CD14-positive monocyte (primary cell): ENCODE results near the gene CDYL2. TPM values are rescaled to one million over a fixed set of nuclear protein-coding genes. Genes with fewer than 3 reads are reported as not detected.

Experiments used
- DNase-seq, 3 donors: peaks; one replicate each; pipeline ENCODE4 v3.0.0-alpha.2; 2011 to 2022
- H2AFZ ChIP-seq: 2 replicates; pipeline ENCODE4 v1.6.0; 2012; ENCODE audit warnings: mild to moderate bottlenecking, low read depth, low read length, inconsistent platforms; ENCODE audit not compliant: insufficient read depth, poor library complexity, severe bottlenecking
- H3K27ac ChIP-seq, 2 donors: 1 replicate in 1 of 2; 2 replicates in 1 of 2; pipeline ENCODE4 v1.5.1; 2012 to 2013; ENCODE audit warnings: low read length in 2 of 2, control low read depth in 1 of 2, inconsistent platforms in 1 of 2, low read depth in 1 of 2, mild to moderate bottlenecking in 1 of 2
- H3K27me3 ChIP-seq, 2 donors: one replicate each; pipeline versions ENCODE4 v1.6.0 to v1.6.1; 2011 to 2013; ENCODE audit warnings: low read length in 2 of 2; ENCODE audit not compliant: control insufficient read depth in 2 of 2, insufficient read depth in 2 of 2
- H3K36me3 ChIP-seq, 2 donors: replicated peaks in 1 of 2; 1 replicate in 1 of 2; 2 replicates in 1 of 2; pipeline versions ENCODE4 v1.5.1 to v1.6.1; 2012 to 2013; ENCODE audit warnings: low read length in 2 of 2, control low read depth in 1 of 2, inconsistent platforms in 1 of 2, mild to moderate bottlenecking in 1 of 2; ENCODE audit not compliant: insufficient read depth in 2 of 2, control insufficient read depth in 1 of 2
- H3K4me1 ChIP-seq, 2 donors: 1 replicate in 1 of 2; 2 replicates in 1 of 2; pipeline versions ENCODE4 v1.5.1 to v1.6.1; 2012 to 2013; ENCODE audit warnings: low read length in 2 of 2, control low read depth in 1 of 2, inconsistent platforms in 1 of 2, mild to moderate bottlenecking in 1 of 2, moderate library complexity in 1 of 2; ENCODE audit not compliant: insufficient read depth in 2 of 2, control insufficient read depth in 1 of 2
- H3K4me2 ChIP-seq: replicated peaks from 2 replicates; pipeline ENCODE3; 2012; ENCODE audit warnings: low read length, moderate library complexity, mild to moderate bottlenecking; ENCODE audit not compliant: poor library complexity, severe bottlenecking; ENCODE audit errors: extremely low read depth
- H3K4me3 ChIP-seq, 3 experiments: fragments of 200-600 bp in 1 of 3; sonication (generic) in 1 of 3; replicated peaks in 1 of 3; 1 replicate in 2 of 3; 2 replicates in 1 of 3; pipeline ENCODE4 v1.5.1; 2011 to 2013; ENCODE audit warnings: low read length in 3 of 3, mild to moderate bottlenecking in 3 of 3, control low read depth in 2 of 3, low read depth in 2 of 3, inconsistent platforms in 1 of 3, moderate library complexity in 1 of 3
- H3K79me2 ChIP-seq: 2 replicates; pipeline ENCODE4 v1.6.0; 2012; ENCODE audit warnings: mild to moderate bottlenecking, control low read depth, inconsistent platforms, low read length, moderate library complexity; ENCODE audit not compliant: insufficient read depth
- H3K9ac ChIP-seq: 2 replicates; pipeline ENCODE4 v1.6.0; 2017; ENCODE audit warnings: low read length, mild to moderate bottlenecking; ENCODE audit not compliant: insufficient read depth, poor library complexity, severe bottlenecking
- H3K9me3 ChIP-seq, 2 donors: replicated peaks in 1 of 2; 1 replicate in 1 of 2; 2 replicates in 1 of 2; pipeline versions ENCODE4 v1.5.1 to v1.6.1; 2012 to 2013; ENCODE audit warnings: low read length in 2 of 2, control low read depth in 1 of 2; ENCODE audit not compliant: control insufficient read depth in 1 of 2, insufficient read depth in 1 of 2
- H4K20me1 ChIP-seq: 2 replicates; pipeline ENCODE4 v1.6.0; 2012; ENCODE audit warnings: mild to moderate bottlenecking, low read length, control low read depth, moderate library complexity; ENCODE audit not compliant: insufficient read depth
- H3K27ac Mint-ChIP-seq, 7 donors: one replicate each; pipeline ENCODE4 v1.8.0; 2020; ENCODE audit warnings: mild to moderate bottlenecking in 7 of 7, mixed read lengths in 7 of 7, moderate library complexity in 6 of 7, inconsistent platforms in 2 of 7
- H3K27me3 Mint-ChIP-seq, 3 donors: one replicate each; pipeline ENCODE4 v1.8.0; 2021 to 2022; ENCODE audit warnings: low read depth in 3 of 3, mild to moderate bottlenecking in 3 of 3, mixed read lengths in 3 of 3, moderate library complexity in 3 of 3, inconsistent platforms in 1 of 3
- H3K36me3 Mint-ChIP-seq, 2 donors: one replicate each; pipeline ENCODE4 v1.8.0; 2020; ENCODE audit warnings: mixed read lengths in 2 of 2, inconsistent platforms in 1 of 2, mild to moderate bottlenecking in 1 of 2
- H3K4me1 Mint-ChIP-seq: one replicate; pipeline ENCODE4 v1.8.0; 2020; ENCODE audit warnings: mild to moderate bottlenecking, mixed read lengths
- H3K4me3 Mint-ChIP-seq, 2 donors: one replicate each; pipeline ENCODE4 v1.8.0; 2020; ENCODE audit warnings: mild to moderate bottlenecking in 2 of 2, mixed read lengths in 2 of 2, moderate library complexity in 1 of 2
- H3K9me3 Mint-ChIP-seq, 7 donors: one replicate each; pipeline ENCODE4 v1.8.0; 2020 to 2022; ENCODE audit warnings: mixed read lengths in 7 of 7, mild to moderate bottlenecking in 6 of 7, moderate library complexity in 6 of 7, inconsistent platforms in 2 of 7
- CTCF ChIP-seq: fragments of 200-600 bp; IDR thresholded peaks from one replicate; pipeline ENCODE4 v1.8.0; 2022; ENCODE audit warnings: antibody characterized with exemption, mild to moderate bottlenecking
- WGBS: methylation state at CpG from one replicate; pipeline ENCODE4 v1.1.5; 2013; ENCODE audit warnings: missing lambda C conversion rate; ENCODE audit not compliant: insufficient coverage; 5-methylcytosine and 5-hydroxymethylcytosine counted together
- intact Hi-C, 2 donors: fragments of 100-400 bp; cut with micrococcal nuclease; formaldehyde crosslinking; loops; one replicate each; pipeline versions ENCODE4 v1.15.0 to v1.15.1; 2023
- polyA plus RNA-seq, 3 donors: library from polyadenylated mRNA; depleted of rRNA in 1 of 3; unstranded in 2 of 3; stranded (reverse) in 1 of 3; fragments of 300-500 nt in 2 of 3; fragments of >200 nt in 1 of 3; fragmentation: Illumina TruSeq in 2 of 3; gene quantifications; 1 replicate in 2 of 3; 2 replicates in 1 of 3; pipeline ENCODE4 v1.2.3, GENCODE V29; 2012 to 2021

Gene CDYL2
- polyA plus RNA-seq, 3 donors: 0.42 to 2.6 (median 0.93) TPM

DNA sequence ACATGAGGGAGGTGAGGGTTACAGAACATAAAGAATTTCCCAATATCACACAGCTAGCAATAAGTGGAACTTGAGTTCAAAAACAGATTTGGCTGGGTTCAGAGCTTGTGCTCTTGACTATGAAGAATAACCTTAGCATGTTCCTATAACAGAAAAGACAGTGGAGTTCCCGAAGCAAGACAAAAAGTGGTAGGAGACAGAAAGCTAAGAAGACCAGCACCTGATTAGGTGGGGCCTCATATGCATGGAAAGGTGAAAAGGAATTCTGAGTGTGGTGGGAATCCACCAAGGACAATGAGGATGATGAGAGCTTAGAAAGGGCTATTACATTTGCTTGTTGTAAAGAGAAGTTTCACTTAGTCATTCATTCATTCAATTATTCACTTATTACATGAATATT, 26.6 kb upstream of the CDYL2 start:
- Mint-ChIP-seq H3K27ac (no peak overlapping the region), H3K4me1 (no peaks in the 10 kb centered on the region), H3K27me3 (peaks cover 0 to 6% (median 2%) of the 10 kb centered on the region in 3 donors), H3K9me3 (peaks cover 0 to 3% (median 0%) of the 10 kb centered on the region in 7 donors), H3K36me3 (no peaks in the 10 kb centered on the region), H3K4me3 (no peak overlapping the region)
- Histone ChIP-seq H3K36me3 (no peaks in the 10 kb centered on the region), H2AFZ (no peak overlapping the region), H3K27me3 (no peaks in the 10 kb centered on the region), H3K27ac (no peak overlapping the region), H4K20me1 (no peaks in the 10 kb centered on the region), H3K9ac (no peak overlapping the region), H3K4me3 (no peak overlapping the region), H3K9me3 (no peaks in the 10 kb centered on the region), H3K4me1 (no peaks in the 10 kb centered on the region), H3K4me2 (no peak overlapping the region), H3K79me2 (no peaks in the 10 kb centered on the region)
- TF ChIP-seq CTCF: no peak
- WGBS: 78% methylated on average over 1 of the region's 1 CpG
- intact Hi-C loops: no loop called here
- DNase-seq: no peak

- H4K20me1 ChIP-seq: no peaks in the 10 kb centered on the region
- no peak for TF ChIP-seq CTCF
- H3K9me3 Mint-ChIP-seq: peaks cover 0 to 1% (median 0%) of the 10 kb centered on the region in 7 donors
- H3K4me3 Mint-ChIP-seq: no peak overlapping the region
- no peak for DNase-seq
- intact Hi-C loops: loop anchor here in 1 of 2 donors (5.0 to 10.0 kb wide), 2 partner anchors 164 to 301 kb away; no protein-coding TSS in a partner anchor
- peaks cover 0 to 4% (median 2%) of the 10 kb centered on the region in 3 donors for H3K27me3 Mint-ChIP-seq
- no peak overlapping the region for H3K4me2 ChIP-seq
- no peaks in the 10 kb centered on the region for H3K36me3 Mint-ChIP-seq
- H3K9me3 ChIP-seq: no peaks in the 10 kb centered on the region
- no peak overlapping the region for H3K27ac Mint-ChIP-seq
- no peak overlapping the region for H3K9ac ChIP-seq
- H3K4me3 ChIP-seq: no peak overlapping the region
- H3K27me3 ChIP-seq: no peaks in the 10 kb centered on the region
- no peaks in the 10 kb centered on the region for H3K4me1 ChIP-seq
- no peaks in the 10 kb centered on the region for H3K79me2 ChIP-seq
- no peak overlapping the region for H2AFZ ChIP-seq
- no peak overlapping the region for H3K27ac ChIP-seq
- H3K36me3 ChIP-seq: no peaks in the 10 kb centered on the region
- H3K4me1 Mint-ChIP-seq: no peaks in the 10 kb centered on the region
- whole genome bisulfite sequencing: no CpG with 5 or more reads among the region's 4 CpGs
Observed at GRCh38 chr16:80828495-80828894, 24.1 kb upstream of the CDYL2 start.
